Stimulated activated CD8-positive, alpha-beta memory T cell treated with anti-CD3 and anti-CD28 coated beads, Interleukin-7, amount 100 ng/mL, for 1 hour (primary cell): ENCODE data around the gene ZDHHC3.

Experiments used
- DNase-seq, 2 donors: peaks; one replicate each; pipeline ENCODE4 v3.0.0-alpha.2; 2020; ENCODE audit warnings: low read depth in 2 of 2

The ZDHHC3 gene

GRCh38 chr3:44893097-44893496, 82.9 kb downstream of the ZDHHC3 start:
- no peak for DNase-seq

GRCh38 chr3:44892689-44893088, 83.3 kb downstream of the ZDHHC3 start:
- DNase-seq: no peak

GRCh38 chr3:44890852-44891251, 85.1 kb downstream of the ZDHHC3 start:
- no peak for DNase-seq

GRCh38 chr3:44890258-44890657, 85.7 kb downstream of the ZDHHC3 start:
- DNase-seq: no peak

- DNase-seq: no peak
These were observed 88.9 kb downstream of the ZDHHC3 start for GRCh38 chr3:44887101-44887500.

- no peak for DNase-seq
These were observed 89.4 kb downstream of the ZDHHC3 start for GRCh38 chr3:44886561-44886960.

- no peak for DNase-seq
These were observed 90.4 kb downstream of the ZDHHC3 start for GRCh38 chr3:44885618-44886017.

- no peak for DNase-seq
These were observed 92.0 kb downstream of the ZDHHC3 start for GRCh38 chr3:44883999-44884431.

GRCh38 chr3:44883213-44883955, 92.6 kb downstream of the ZDHHC3 start:
- no peak for DNase-seq

- DNase-seq: no peak
These were observed 95.7 kb downstream of the ZDHHC3 start for GRCh38 chr3:44880284-44880683.

- no peak for DNase-seq
These were observed 98.6 kb downstream of the ZDHHC3 start for GRCh38 chr3:44877333-44877732.

- no peak for DNase-seq
These were observed 100.4 kb downstream of the ZDHHC3 start for GRCh38 chr3:44875596-44875995.
